GM12801 (cell line): Measurements from ENCODE around the gene CCDC150.

ENCODE experiments used
- TF ChIP-seq, protein P1 (sequence below): IDR thresholded peaks from one replicate; pipeline ENCODE4 v1.5.1; 2011; ENCODE audit warnings: control low read depth; ENCODE audit not compliant: insufficient read length; ENCODE audit errors: extremely low read depth

Gene CCDC150

DNA sequence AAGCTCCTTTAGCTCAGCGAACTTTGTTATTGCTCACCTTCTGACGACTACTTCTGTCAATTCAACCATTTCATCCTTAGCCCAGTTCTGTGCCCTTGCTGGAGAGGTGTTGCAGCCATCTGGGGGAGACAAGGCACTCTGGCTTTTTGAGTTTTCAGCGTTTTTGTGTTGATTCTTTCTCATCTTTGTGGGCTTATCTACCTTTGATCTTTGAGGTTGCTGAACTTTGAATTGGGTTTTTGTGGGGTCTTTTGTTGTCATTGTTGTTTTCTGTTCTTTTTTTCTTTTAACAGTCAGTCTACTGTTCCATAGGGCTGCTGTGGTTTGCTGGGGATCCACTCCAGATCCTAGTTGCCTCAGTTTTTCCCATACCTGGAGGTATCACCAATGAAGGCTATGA, 102.7 kb downstream of the CCDC150 start:
- TF ChIP-seq, protein P1, sequence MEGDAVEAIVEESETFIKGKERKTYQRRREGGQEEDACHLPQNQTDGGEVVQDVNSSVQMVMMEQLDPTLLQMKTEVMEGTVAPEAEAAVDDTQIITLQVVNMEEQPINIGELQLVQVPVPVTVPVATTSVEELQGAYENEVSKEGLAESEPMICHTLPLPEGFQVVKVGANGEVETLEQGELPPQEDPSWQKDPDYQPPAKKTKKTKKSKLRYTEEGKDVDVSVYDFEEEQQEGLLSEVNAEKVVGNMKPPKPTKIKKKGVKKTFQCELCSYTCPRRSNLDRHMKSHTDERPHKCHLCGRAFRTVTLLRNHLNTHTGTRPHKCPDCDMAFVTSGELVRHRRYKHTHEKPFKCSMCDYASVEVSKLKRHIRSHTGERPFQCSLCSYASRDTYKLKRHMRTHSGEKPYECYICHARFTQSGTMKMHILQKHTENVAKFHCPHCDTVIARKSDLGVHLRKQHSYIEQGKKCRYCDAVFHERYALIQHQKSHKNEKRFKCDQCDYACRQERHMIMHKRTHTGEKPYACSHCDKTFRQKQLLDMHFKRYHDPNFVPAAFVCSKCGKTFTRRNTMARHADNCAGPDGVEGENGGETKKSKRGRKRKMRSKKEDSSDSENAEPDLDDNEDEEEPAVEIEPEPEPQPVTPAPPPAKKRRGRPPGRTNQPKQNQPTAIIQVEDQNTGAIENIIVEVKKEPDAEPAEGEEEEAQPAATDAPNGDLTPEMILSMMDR = no peak

DNA sequence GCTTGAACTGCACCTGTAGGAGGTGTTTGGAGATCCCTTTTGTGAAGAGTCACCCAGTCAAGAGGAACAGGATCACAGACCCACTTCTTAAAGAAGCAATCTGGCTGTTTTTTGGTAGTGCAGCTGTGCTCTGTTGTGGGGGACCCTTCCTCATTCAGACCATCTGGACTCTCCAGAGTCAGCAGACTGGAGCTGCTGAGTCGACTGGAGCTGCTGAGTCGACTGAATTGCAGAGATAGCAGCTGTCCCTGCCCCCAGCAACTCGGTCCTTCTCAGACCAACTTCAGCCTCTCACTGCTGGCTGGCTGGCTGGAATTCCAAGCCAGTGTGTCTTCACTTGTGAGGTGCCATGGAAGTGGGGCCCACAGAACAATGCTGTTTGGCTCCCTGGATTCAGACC, 103.2 kb downstream of the CCDC150 start:
- TF ChIP-seq, protein P1 = no peak

- TF ChIP-seq, protein P1 = no peak
These were observed 103.7 kb downstream of the CCDC150 start for GRCh38 chr2:196743165-196743564.

DNA sequence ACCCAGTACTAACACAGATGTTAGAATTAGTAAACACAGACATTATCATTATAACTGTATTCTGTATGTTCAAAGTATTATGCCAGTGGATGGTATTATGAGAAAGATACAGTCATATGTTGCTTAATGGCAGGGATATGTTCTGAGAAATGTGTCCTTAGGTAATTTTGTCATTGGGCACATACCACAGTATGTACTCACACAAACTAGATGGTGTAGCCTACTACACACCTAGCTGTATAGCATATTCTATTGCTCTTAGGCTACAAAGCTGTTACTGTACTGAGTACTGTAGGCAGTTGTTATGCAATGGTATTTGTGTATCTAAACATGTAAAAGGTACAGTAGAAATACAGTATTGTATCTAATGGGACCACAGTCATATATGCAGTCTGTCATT, 106.2 kb downstream of the CCDC150 start:
- TF ChIP-seq, protein P1 = no peak

DNA sequence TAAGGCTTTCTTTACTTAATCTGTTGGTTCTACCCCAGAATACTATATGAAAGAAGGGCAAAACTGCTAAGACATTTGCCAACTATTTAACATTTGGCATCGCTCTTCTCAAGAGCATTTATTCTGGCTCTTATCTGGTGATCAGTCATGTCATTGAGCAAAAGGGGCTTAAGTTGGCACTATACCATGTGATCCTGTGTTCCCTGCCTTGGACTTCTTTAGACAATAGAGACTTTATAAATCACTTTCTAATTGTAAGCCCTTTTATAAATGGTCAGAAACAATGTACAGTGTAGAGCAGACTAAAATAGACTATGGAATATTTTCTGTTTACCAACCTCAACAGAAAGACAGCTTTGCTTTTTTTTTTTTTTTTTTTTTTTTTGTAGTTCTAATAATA, 107.9 kb downstream of the CCDC150 start:
- TF ChIP-seq, protein P1 = no peak

DNA sequence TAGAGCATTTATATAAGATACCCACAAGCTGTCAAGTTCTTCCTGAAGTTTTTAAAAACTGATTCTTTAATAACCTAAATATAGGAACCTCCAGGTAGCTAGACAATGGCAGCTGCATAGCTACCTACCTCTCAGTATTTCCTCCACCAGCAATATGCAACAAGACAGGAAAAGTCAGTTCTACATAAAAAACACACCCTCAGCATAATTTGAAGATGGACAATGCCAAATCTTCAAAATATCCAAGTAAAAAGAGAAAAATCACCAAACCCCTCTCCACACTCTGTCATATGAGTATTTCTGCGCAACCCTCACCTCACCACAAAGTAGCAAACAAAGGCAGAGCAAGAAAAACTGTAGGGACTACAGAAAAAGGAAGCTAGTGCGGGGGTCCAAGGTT, 108.6 kb downstream of the CCDC150 start:
- TF ChIP-seq, protein P1 = no peak

DNA sequence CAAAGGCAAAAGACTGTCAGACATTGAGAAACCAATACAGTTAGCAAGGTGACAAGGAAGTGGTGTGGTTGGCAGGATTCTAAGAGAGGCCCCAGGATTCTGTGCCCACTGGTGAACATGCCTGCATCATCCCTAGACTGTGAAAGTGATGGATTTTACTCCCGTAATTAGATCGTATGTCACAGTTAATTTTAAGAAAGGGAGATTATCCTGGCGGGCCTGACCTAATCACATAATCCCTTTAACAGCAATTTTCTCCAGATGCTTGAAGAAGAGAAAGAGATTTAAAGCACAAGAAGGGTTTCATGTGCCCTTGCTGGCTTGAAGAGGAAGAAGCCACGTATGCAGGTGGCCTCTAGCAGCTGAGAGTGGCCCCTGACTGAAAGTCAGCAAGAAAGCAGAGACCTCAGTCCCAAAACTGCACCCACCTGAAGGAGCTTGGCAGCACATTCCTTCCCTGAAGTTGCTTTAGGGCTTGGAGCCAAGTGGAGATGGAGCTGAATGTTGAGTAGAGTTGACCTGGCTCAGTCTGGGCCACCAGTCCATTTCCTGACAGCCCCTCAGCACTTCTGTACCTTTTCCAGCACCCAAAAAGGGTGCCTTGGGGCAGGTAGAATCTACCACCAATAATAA, 110.9 kb downstream of the CCDC150 start:
- TF ChIP-seq, protein P1 = no peak
